Endothelial cell of umbilical vein (primary cell): ENCODE data around the gene RPH3AL. TPM values are rescaled to one million over a fixed set of nuclear protein-coding genes. Genes with fewer than 3 reads are reported as not detected.

ENCODE experiments used
- BruUV-seq: library from RNA; stranded (reverse); fragments of 400-500 nt; replicated peaks from 2 replicates; lab custom pipeline; 2021; lab: Mats Ljungman, UMichigan
- CTCF ChIA-PET: fragments of 300-600, 350-600 bp; sonication (Branson Sonifier 250); formaldehyde crosslinking; loops from one replicate; lab custom pipeline; 2021; ENCODE audit warnings: antibody characterized with exemption, inconsistent platforms; lab: Charles Lee
- POLR2A ChIA-PET: fragments of 300-600, 350-600 bp; sonication (Branson Sonifier 250); formaldehyde crosslinking; loops from one replicate; lab custom pipeline; 2021; ENCODE audit warnings: antibody characterized with exemption, inconsistent platforms; lab: Charles Lee
- DNase-seq: peaks from one replicate; pipeline ENCODE4 v3.0.0-alpha.2; 2011; ENCODE audit warnings: low read depth, low spot score
- FAIRE-seq: peaks from 2 replicates; lab custom pipeline; 2011; peaks lifted over from hg19 to GRCh38; lab: Jason Lieb, UNC
- H2AFZ ChIP-seq: 2 replicates; pipeline ENCODE4 v1.6.0; 2012; ENCODE audit warnings: low read depth, low read length, control low read depth, inconsistent platforms
- H3K27ac ChIP-seq: 2 replicates; pipeline ENCODE4 v1.5.1; 2011; ENCODE audit warnings: low read depth, mild to moderate bottlenecking, control low read depth, low read length, moderate library complexity; ENCODE audit not compliant: insufficient read depth
- H3K27me3 ChIP-seq, 2 experiments: 2 replicates each; pipeline versions ENCODE4 v1.6.0 to v1.6.1; 2011; ENCODE audit warnings: low read length in 2 of 2, mixed read lengths in 1 of 2; ENCODE audit not compliant: control insufficient read depth in 2 of 2, insufficient read depth in 2 of 2
- H3K36me3 ChIP-seq, 2 experiments: 2 replicates in 1 of 2; 3 replicates in 1 of 2; pipeline ENCODE4 v1.5.1; 2011; ENCODE audit warnings: low read length in 2 of 2, mild to moderate bottlenecking in 1 of 2, moderate library complexity in 1 of 2; ENCODE audit not compliant: control insufficient read depth in 2 of 2, insufficient read depth in 2 of 2; ENCODE audit errors: extremely low read depth in 1 of 2
- H3K4me1 ChIP-seq: 3 replicates; pipeline ENCODE4 v1.5.1; 2011; ENCODE audit warnings: mild to moderate bottlenecking, low read length; ENCODE audit not compliant: control insufficient read depth, insufficient read depth; ENCODE audit errors: extremely low read depth
- H3K4me2 ChIP-seq: 2 replicates; pipeline ENCODE4 v1.6.1; 2011; ENCODE audit warnings: low read length, control low read depth, mixed read lengths; ENCODE audit not compliant: insufficient read depth
- H3K4me3 ChIP-seq, 3 experiments: fragments of 200-600 bp in 1 of 3; sonication (generic), shearing (Covaris generic) in 1 of 3; replicated peaks in 1 of 3; 2 replicates each; pipeline ENCODE4 v1.5.1; 2011 to 2016; ENCODE audit warnings: control low read depth in 3 of 3, low read length in 3 of 3, mild to moderate bottlenecking in 2 of 3, inconsistent platforms in 1 of 3, low read depth in 1 of 3, moderate library complexity in 1 of 3; ENCODE audit not compliant: insufficient read depth in 1 of 3
- H3K79me2 ChIP-seq: 2 replicates; pipeline ENCODE4 v1.6.0; 2012; ENCODE audit warnings: low read length, inconsistent platforms; ENCODE audit not compliant: control insufficient read depth, insufficient read depth
- H3K9ac ChIP-seq: replicated peaks from 2 replicates; pipeline ENCODE3; 2011; ENCODE audit warnings: low read length, control low read depth; ENCODE audit not compliant: insufficient read depth; ENCODE audit errors: extremely low read depth
- H3K9me1 ChIP-seq: replicated peaks from 3 replicates; pipeline ENCODE4 v1.6.0; 2011; ENCODE audit warnings: mild to moderate bottlenecking, low read length; ENCODE audit not compliant: control insufficient read depth, insufficient read depth; ENCODE audit errors: extremely low read depth
- H3K9me3 ChIP-seq: replicated peaks from 2 replicates; pipeline ENCODE4 v1.5.1; 2012; ENCODE audit warnings: low read length, inconsistent platforms; ENCODE audit not compliant: control insufficient read depth, insufficient read depth
- H4K20me1 ChIP-seq: replicated peaks from 2 replicates; pipeline ENCODE3; 2011; ENCODE audit warnings: mild to moderate bottlenecking, low read length; ENCODE audit not compliant: control insufficient read depth, insufficient read depth; ENCODE audit errors: extremely low read depth
- EZH2 ChIP-seq: IDR thresholded peaks from 2 replicates; pipeline ENCODE4 v1.6.1; 2012; ENCODE audit warnings: borderline replicate concordance, low read depth, mild to moderate bottlenecking, moderate library complexity, low read length, inconsistent platforms; ENCODE audit not compliant: severe bottlenecking
- FOS ChIP-seq: IDR thresholded peaks from 2 replicates; pipeline ENCODE4 v1.6.1; 2011; ENCODE audit warnings: mild to moderate bottlenecking, low read length, moderate library complexity, borderline replicate concordance; ENCODE audit not compliant: insufficient read depth
- GATA2 ChIP-seq: IDR thresholded peaks from 2 replicates; pipeline ENCODE4 v1.7.0; 2011; ENCODE audit warnings: low read depth, mild to moderate bottlenecking, moderate library complexity, mixed read lengths, low read length; ENCODE audit not compliant: insufficient read length, insufficient read depth
- JUN ChIP-seq: IDR thresholded peaks from 2 replicates; pipeline ENCODE4 v1.6.1; 2011; ENCODE audit warnings: borderline replicate concordance, low read depth; ENCODE audit not compliant: insufficient read length, insufficient read depth
- MYC ChIP-seq: IDR thresholded peaks from one replicate; pipeline ENCODE4 v1.6.1; 2011; ENCODE audit warnings: mild to moderate bottlenecking, low read depth, low read length
- POLR2A ChIP-seq: IDR thresholded peaks from 2 replicates; pipeline ENCODE4 v1.6.1; 2012; ENCODE audit warnings: low read depth, mild to moderate bottlenecking, control low read depth, low read length
- POLR2AphosphoS5 ChIP-seq: IDR thresholded peaks from 2 replicates; pipeline ENCODE4 v1.6.1; 2012; ENCODE audit warnings: low read depth, mild to moderate bottlenecking, control low read depth, low read length, moderate library complexity; ENCODE audit not compliant: insufficient read depth
- dilution Hi-C: fragments of 300-500 bp; cut with MboI; formaldehyde crosslinking; loops from one replicate; pipeline ENCODE4 v1.15.0; 2019; ENCODE audit warnings: low sequenced_read_pairs; ENCODE audit not compliant: extremely low pct_ligation_motif_present
- intact Hi-C: fragments of 100-400 bp; cut with micrococcal nuclease; formaldehyde crosslinking; loops from one replicate; pipeline ENCODE4 v1.10.0; 2022
- polyA plus RNA-seq, 4 experiments: library from polyadenylated mRNA; depleted of rRNA in 3 of 4; stranded (reverse) in 3 of 4; unstranded in 1 of 4; fragments of >200 nt; gene quantifications; 2 replicates each; pipeline versions ENCODE4 v1.2.1 to v1.2.3, GENCODE V29; 2011 to 2012; ENCODE audit warnings: missing spikeins in 1 of 4
- total RNA-seq: library from RNA; stranded (reverse); gene quantifications from 2 replicates; pipeline ENCODE4 v1.2.3, GENCODE V29; 2021
- TF ChIP-seq, protein P1 (sequence below), 2 donors: IDR thresholded peaks; 1 replicate in 1 of 2; 2 replicates in 1 of 2; pipeline ENCODE4 v1.5.1; 2011; ENCODE audit warnings: low read length in 2 of 2, mild to moderate bottlenecking in 2 of 2, moderate library complexity in 2 of 2, control low read depth in 1 of 2, inconsistent platforms in 1 of 2, low read depth in 1 of 2; ENCODE audit not compliant: insufficient read depth in 1 of 2; ENCODE audit errors: extremely low read depth in 1 of 2
- TF ChIP-seq, protein P2 (sequence below): IDR thresholded peaks from 2 replicates; pipeline ENCODE4 v1.6.1; 2011; ENCODE audit not compliant: insufficient read depth, insufficient read length

Gene RPH3AL
- total and polyA plus RNA-seq, 2 donors (not counting 3 experiments of a cell fraction or from before 2014, with no cell fraction given) = 4.1 to 7.0 TPM

DNA sequence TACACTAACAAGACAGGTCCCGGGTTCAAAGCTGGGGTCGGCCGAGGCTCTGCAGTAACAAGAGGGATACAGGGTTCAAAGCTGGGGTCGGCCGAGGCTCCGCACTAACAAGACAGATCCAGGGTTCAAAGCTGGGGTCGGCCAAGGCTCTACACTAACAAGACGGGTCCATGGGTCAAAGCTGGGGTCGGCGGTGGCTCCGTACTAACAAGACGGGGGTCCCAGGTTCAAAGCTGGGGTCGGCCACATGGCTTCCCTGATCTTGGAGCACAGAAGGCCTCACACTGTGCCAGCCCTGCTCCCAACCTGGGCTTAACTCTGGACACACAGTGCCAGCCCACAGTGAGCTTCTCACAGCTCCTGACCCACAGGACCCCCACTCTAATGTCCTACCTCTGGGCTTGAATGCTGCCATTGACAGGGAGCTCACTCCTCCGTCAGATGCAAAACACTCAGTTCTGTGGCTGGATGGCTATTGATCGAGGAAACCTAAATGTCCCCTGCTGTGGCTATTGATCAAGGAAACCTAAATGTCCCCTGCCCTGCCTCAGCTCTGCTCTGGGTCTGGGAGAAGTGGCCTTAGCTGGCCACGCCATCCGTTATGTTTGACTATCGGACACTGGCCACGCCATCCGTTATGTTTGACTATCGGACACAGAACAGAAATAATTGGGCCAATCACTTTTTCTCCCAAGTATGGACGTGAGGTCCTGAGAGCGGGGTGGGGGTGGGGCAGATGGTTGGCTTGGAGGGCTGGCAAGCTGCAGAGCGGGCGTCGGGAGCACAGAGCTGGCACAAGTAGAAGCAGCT lies 116.6 kb downstream of the RPH3AL start:
- Histone ChIP-seq H3K79me2 (no peaks in the 10 kb centered on the region), H3K9me1 (no peaks in the 10 kb centered on the region), H4K20me1 (no peaks in the 10 kb centered on the region), H3K4me3 (no peak overlapping the region), H3K9ac (no peak overlapping the region), H2AFZ (no peak overlapping the region), H3K27me3 (no peaks in the 10 kb centered on the region), H3K27ac (no peak overlapping the region), H3K36me3 (no peaks in the 10 kb centered on the region), H3K4me1 (peaks cover 22% of the 10 kb centered on the region), H3K9me3 (no peaks in the 10 kb centered on the region), H3K4me2 (no peak overlapping the region)
- DNase-seq (no peak), FAIRE-seq (no peak)
- CTCF ChIA-PET = no interaction called here
- POLR2A ChIA-PET = no interaction called here
- no TSS peak for BruUV-seq
- dilution Hi-C loops = no loop called here
- TF ChIP-seq POLR2AphosphoS5 (no peak), FOS (no peak), MYC (no peak), POLR2A (no peak), GATA2 (no peak), JUN (no peak), EZH2 (no peak)
- TF ChIP-seq, protein P1, sequence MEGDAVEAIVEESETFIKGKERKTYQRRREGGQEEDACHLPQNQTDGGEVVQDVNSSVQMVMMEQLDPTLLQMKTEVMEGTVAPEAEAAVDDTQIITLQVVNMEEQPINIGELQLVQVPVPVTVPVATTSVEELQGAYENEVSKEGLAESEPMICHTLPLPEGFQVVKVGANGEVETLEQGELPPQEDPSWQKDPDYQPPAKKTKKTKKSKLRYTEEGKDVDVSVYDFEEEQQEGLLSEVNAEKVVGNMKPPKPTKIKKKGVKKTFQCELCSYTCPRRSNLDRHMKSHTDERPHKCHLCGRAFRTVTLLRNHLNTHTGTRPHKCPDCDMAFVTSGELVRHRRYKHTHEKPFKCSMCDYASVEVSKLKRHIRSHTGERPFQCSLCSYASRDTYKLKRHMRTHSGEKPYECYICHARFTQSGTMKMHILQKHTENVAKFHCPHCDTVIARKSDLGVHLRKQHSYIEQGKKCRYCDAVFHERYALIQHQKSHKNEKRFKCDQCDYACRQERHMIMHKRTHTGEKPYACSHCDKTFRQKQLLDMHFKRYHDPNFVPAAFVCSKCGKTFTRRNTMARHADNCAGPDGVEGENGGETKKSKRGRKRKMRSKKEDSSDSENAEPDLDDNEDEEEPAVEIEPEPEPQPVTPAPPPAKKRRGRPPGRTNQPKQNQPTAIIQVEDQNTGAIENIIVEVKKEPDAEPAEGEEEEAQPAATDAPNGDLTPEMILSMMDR (IDR thresholded peaks at IDR 0.05; ENCODE audit: extremely low read depth in 1 of 2, insufficient read depth in 1 of 2, low read depth in 1 of 2, low read length in 2 of 2) = no peak
- TF ChIP-seq, protein P2, sequence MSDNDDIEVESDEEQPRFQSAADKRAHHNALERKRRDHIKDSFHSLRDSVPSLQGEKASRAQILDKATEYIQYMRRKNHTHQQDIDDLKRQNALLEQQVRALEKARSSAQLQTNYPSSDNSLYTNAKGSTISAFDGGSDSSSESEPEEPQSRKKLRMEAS = no peak
- intact Hi-C loops = no loop called here
